ENCODE data around the gene ARHGEF16. TPM values are rescaled to one million over a fixed set of nuclear protein-coding genes. Genes with fewer than 3 reads are reported as not detected.

ARHGEF16 gene
- total RNA-seq, 6 donors from 2014 or later: 11.9 to 28.9 (median 13.4) TPM

DNA sequence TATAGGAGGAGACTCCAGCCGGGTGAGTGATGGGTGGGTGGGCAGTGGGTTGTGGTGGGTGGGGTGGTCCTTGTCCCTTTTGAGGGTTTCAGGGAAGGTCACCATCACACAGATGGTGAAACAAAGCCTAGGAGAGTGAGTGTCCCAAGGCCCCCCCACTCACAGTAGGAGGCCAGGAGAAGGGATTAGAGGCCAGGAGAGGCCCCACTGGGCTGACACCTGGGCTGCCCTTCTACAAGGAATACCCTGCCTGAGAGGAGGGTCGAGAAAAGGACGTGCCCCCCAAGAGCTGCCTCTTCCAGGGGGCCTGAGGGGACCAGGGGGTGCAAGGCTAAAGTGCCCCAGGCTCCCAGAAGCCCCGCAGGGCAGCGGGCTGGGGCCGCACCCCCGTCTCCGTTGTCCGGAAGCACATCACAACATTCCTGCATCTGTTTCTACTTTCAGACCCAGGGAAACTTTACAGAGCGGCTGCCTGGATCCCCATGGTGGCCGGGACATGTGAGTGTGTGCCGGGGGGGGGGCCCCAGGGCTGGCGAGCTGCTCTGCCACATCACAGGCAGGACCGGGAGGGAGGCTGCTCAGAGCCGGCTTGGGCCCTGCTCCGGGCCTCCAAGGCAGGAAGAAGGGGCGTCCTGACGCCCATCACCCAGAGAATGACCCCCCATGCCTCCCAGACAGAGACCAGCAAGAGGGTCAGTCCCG is 68.2 kb downstream of the ARHGEF16 start:
- Histone ChIP-seq H3K4me3 (no peak overlapping the region), H3K27ac (no peak overlapping the region), H3K36me3 (peaks cover 0 to 18% (median 10%) of the 10 kb centered on the region in 4 donors), H3K27me3 (no peaks in the 10 kb centered on the region), H3K9me3 (no peaks in the 10 kb centered on the region), H3K4me1 (no peaks in the 10 kb centered on the region)
- TF ChIP-seq POLR2A (IDR thresholded peaks at IDR 0.05) (no peak), EP300 (IDR thresholded peaks at IDR 0.05) (no peak), POLR2AphosphoS5 (IDR thresholded peaks at IDR 0.05) (no peak)
- TF ChIP-seq, protein P1, sequence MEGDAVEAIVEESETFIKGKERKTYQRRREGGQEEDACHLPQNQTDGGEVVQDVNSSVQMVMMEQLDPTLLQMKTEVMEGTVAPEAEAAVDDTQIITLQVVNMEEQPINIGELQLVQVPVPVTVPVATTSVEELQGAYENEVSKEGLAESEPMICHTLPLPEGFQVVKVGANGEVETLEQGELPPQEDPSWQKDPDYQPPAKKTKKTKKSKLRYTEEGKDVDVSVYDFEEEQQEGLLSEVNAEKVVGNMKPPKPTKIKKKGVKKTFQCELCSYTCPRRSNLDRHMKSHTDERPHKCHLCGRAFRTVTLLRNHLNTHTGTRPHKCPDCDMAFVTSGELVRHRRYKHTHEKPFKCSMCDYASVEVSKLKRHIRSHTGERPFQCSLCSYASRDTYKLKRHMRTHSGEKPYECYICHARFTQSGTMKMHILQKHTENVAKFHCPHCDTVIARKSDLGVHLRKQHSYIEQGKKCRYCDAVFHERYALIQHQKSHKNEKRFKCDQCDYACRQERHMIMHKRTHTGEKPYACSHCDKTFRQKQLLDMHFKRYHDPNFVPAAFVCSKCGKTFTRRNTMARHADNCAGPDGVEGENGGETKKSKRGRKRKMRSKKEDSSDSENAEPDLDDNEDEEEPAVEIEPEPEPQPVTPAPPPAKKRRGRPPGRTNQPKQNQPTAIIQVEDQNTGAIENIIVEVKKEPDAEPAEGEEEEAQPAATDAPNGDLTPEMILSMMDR (IDR thresholded peaks at IDR 0.05): no peak
- ATAC-seq (ENCODE audit: low FRiP score in 2 of 2) (no peak), DNase-seq (no peak)
- WGBS, 2 donors: 75 to 87% methylated on average over 7 to 19 of the region's 19 CpGs

DNA sequence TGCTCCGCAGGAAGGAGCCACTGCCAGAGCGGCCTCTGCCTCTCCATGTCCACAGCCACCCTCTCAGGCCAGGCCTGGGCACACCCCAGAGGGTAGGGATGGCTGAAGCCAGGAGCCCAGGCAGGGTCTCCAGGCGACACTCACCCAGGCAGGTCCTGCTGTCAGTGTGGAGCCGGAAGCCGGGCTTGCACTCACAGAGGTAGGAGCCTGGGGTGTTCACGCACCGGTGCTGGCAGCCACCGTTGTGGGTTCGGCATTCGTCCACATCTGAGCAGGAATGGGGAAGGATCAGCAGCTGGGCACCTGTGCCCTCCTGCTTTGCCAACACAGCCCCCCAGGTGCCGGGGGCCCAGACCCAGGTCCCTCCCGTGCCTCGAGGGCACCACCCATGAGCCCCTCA is 69.5 kb downstream of the ARHGEF16 start:
- Histone ChIP-seq H3K27ac (no peak overlapping the region), H3K9me3 (no peaks in the 10 kb centered on the region), H3K27me3 (no peaks in the 10 kb centered on the region), H3K4me1 (no peaks in the 10 kb centered on the region), H3K4me3 (no peak overlapping the region), H3K36me3 (peaks cover 0 to 18% (median 10%) of the 10 kb centered on the region in 4 donors)
- no peak for ATAC-seq (ENCODE audit: low FRiP score in 2 of 2)
- no peak for DNase-seq
- TF ChIP-seq EP300 (IDR thresholded peaks at IDR 0.05): no peak
- TF ChIP-seq, protein P1 (IDR thresholded peaks at IDR 0.05): no peak
- TF ChIP-seq POLR2AphosphoS5 (IDR thresholded peaks at IDR 0.05): no peak
- TF ChIP-seq POLR2A (IDR thresholded peaks at IDR 0.05): no peak
- 95 to 100% methylated on average over 2 to 13 of the region's 13 CpGs for WGBS, 2 donors

DNA sequence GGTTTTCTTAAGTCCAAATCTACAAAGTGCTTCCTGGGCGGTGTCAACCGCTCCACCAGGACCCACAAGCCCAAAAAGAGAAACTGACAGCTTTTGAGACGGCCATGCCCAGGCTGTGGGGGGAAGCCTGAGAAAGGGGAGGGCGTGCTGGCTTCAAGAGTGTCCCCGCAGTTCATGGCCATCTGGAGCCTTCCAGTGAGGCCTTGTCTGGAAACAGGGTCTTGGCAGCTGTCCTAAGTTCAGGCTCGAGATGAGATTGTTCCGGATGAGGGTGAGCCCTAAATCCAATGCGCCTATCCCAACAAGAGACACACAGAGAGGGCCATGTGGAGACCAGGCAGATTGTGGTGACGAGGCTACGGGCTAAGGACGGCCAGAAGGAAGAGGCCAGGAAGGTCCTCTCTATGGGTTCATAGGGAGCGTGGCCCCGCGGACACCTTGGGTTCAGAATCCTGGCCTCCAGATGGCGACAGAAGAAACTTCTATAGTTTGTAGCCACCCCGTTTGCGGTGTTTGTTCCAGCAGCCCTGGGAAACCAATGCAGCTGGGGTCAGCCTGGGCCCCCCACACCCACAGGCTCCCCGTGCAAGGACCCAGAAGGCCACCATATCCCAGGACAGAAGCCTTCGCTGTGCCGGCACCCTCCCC is 70.2 kb downstream of the ARHGEF16 start:
- 90 to 92% methylated on average over 14 to 20 of the region's 20 CpGs for WGBS, 2 donors
- Histone ChIP-seq H3K27me3 (no peaks in the 10 kb centered on the region), H3K36me3 (peaks cover 0 to 13% (median 8%) of the 10 kb centered on the region in 4 donors), H3K4me3 (no peak overlapping the region), H3K4me1 (peaks cover 1 to 6% (median 3%) of the 10 kb centered on the region in 4 donors), H3K9me3 (no peaks in the 10 kb centered on the region), H3K27ac (no peak overlapping the region)
- DNase-seq (no peak), ATAC-seq (ENCODE audit: low FRiP score in 2 of 2) (no peak)
- no peak for TF ChIP-seq EP300 (IDR thresholded peaks at IDR 0.05)
- no peak for TF ChIP-seq POLR2AphosphoS5 (IDR thresholded peaks at IDR 0.05)
- TF ChIP-seq, protein P1 (IDR thresholded peaks at IDR 0.05): no peak
- TF ChIP-seq POLR2A (IDR thresholded peaks at IDR 0.05): no peak

DNA sequence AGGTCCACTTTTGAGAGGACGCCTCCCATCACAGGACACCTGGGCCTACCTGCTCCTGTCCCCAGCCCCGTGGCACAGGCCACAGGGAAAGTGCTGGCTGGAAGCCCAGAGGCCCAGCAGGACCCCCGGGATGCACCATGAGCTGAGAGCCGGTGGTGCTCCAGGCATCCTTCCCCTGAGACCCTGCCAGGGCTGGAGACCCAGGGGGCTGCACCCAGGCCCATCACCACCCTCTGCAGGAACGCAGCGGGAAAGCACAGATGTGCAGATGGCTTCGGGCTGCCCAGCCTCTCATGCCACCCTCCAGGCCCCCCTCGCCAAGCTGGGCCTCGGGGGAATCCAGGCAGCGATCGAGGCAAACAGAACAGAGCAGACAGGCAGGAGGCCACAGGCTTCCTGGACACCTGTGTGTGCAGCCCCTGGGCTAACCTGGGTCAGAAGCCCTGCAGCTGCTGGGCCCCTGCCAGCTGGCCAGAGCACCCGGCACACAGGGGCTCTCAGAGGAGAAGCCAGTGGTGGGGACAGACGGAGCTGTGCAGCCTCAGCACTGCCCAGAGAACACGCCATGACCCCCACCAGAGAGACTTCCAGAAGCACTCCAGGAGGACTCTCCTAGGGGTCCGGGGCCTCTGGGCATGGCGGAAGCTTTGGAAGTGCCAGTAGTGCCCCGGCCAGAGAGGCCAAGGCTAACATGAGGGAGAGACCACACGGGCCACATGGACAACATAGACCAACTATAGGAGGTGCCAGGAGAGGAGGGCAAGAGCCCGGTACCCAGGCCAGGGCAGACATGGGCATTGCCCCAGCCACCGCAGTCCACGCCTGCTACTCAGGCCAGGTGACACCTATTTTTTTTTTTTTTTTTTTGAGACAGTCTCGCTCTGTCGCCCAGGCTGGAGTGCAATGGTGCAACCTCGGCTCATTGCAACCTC is 71.4 kb downstream of the ARHGEF16 start:
- H3K27ac ChIP-seq: no peak overlapping the region
- peaks cover 0 to 8% (median 4%) of the 10 kb centered on the region in 4 donors for H3K36me3 ChIP-seq
- DNase-seq: no peak
- no peaks in the 10 kb centered on the region for H3K27me3 ChIP-seq
- no peaks in the 10 kb centered on the region for H3K9me3 ChIP-seq
- ATAC-seq (ENCODE audit: low FRiP score in 2 of 2): no peak
- TF ChIP-seq, protein P1 (IDR thresholded peaks at IDR 0.05): no peak
- WGBS, 2 donors: 81 to 99% methylated on average over 6 to 24 of the region's 24 CpGs
- H3K4me1 ChIP-seq: peaks cover 9 to 17% (median 14%) of the 10 kb centered on the region in 4 donors
- no peak overlapping the region for H3K4me3 ChIP-seq
